IPS-NIHi7 (cell line): Measurements from ENCODE around the gene GRIK3.
A peak's percentile ranks its signal among the peaks of the same experiment; 100 is the strongest.

ENCODE experiments used
- DNase-seq: peaks from one replicate; pipeline ENCODE4 v3.0.0; 2012; ENCODE audit warnings: mixed read lengths; ENCODE audit errors: extremely low spot score

The GRIK3 gene

DNA sequence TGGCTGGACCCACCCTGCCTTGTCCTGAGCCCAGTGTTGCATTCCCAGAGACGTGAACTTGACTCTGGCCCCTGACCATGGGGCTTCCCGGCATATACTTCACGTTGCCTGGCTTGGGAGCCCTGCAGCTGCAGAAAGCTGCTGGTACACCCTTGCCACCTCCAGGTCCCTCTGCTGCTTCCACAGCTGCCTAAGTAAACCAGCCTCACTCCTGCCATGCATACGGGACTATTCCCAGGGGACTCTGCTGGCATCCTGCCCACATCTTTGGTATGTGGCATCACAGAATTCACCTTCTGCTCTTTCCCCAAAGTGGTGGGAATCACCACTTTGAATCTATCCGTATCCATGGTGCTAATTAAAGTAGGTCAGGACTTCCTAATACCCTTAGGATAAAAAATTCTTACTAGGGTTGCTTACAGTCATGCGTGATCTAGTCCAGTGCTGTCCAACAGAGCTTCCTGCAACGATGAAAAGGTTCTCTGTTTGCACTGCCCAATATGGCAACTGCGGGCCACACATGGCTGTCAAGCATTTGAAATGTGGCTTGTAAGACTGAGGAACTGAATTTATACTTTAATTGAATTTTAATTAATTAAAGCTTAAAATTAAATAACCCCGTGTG lies 203.0 kb downstream of the GRIK3 start:
- DNase-seq = no peak

DNA sequence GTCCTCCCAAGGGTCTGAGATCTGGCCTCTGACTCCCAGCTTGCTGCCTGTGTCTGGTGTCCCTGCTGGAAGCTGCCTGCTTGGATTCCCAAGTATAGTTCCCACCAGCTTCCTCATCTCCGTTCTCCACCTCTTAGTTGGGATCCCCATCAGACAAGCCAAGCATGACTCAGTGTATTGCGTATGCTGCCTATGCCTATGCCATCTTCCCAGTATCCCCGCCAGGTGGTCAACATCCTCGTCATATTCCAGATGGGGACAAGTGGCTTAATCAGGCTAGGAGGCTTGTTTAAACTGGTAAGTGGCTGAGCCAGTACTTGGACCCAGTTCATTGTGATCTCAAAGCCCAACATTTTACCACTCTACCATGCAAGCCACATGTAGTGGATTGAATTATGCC lies 204.4 kb downstream of the GRIK3 start:
- DNase-seq = no peak

DNA sequence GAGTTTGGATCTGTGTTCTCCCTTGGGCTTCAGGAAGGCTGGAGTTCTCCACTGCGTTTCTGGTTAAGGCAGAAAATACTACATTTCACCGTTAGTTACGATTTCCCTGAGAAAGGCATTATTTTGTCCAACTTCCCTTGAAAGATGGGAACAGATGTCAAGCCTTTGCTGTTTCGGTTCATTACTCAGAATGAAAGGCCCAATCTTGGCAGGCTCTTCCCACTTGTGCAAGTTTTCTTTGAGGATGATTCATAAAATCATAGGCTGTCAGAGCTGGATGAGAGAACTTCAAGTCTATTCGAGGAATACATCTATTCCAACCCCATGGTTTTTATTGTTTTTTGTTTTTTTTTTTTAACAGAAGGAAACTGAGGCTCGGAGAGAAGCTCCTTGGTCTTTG lies 205.2 kb downstream of the GRIK3 start:
- DNase-seq = no peak

DNA sequence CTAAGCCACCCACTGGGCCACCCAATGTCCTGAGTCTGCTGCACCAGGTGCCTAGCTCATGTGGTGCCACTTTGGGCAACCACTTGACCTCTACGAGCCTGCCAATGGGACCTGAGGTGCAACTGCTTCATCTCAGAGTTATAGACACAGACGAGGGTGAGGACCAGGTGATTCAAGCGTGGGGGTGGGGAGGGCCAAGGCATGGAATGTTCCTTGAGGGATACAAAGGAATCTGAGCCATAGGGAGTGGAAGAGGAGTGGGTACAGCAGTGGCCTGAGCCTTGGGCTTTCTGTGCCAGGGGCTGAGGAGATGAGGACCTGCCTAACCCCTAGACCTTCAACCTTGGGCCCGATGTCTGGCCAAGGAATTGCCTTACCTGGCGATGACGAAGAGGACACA lies 209.1 kb downstream of the GRIK3 start:
- DNase-seq = no peak

DNA sequence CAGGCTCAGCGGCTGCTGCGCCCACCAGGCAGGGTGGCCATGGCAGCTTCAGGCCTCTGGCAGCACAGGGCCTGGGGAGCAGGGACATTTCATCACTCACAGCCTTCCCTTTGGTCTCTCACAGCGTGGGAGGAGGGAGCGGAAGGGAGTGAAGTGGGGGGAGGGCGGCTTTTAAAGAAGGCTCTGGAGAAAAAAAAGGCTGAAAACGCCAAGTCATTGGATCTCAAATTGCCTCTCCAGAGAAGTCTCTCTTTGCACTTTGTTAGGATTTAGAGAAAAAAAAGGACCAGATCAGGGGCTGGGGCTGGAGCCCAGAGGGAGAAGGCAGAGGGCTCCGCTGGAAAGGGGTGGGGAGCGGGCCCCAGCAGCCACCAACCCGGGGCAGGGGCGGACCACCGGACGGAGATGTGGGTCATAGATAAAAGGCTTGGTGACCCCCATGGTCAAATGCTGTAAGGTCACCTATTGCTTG lies 209.9 kb downstream of the GRIK3 start:
- DNase-seq = peak; percentile 81

DNA sequence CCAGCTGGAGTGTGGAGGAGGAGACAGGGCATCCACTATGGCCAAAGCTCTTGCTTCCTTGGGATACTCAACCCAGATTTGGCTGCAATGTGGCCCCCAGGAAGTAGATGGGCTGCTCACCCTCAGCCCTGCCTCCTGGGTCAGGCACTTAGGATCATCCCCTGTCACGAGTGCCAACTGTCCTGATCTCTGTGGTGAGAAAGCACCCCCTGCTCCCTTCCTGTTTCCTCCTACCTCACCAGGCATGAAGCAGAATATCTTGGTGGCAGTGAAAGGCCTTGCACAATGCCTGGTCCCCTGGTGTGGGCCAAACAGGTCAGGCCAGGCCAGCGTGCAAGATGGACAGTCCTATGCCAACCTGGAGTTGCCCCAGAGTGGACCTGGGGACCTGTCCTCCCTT lies 211.7 kb downstream of the GRIK3 start:
- DNase-seq = no peak

DNA sequence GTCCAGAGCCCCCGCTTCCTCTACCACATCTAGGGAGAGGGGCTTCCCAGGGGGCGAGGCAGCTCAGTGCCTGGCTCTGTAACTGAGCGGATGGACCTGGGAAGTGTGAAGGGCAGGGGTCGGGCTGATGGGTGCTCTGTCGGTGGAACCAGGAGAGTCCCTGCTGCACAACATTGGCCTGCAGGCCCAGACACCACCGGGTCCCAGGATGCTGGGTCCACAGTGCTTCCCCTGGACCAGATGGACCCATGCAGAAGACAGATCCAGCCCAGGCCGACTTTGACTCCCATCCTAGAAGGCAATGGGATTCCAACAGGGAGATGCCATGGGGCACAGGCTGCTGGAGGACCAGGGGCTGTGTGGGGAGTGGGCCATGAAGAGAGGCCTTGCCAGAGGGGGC lies 212.9 kb downstream of the GRIK3 start:
- no peak for DNase-seq

DNA sequence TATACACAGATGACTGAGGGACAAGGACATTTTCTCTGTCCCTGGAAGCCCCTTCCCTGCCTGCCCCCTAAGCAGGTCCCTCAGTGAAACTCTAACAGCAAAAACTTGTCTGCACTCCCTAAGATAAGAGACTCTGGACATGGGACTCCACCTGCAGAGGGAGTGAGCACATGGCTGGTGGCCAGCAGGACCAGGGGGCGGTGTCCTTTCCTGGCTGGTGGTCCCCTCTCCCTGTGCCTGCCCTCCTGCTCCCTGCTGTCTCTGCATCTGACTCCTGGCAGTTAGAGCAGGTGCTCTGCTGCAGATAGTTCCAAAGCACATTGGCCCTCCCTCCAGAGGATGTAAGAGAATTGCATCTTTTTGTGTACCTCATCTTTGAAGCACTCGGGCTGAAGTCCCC lies 215.5 kb downstream of the GRIK3 start:
- DNase-seq = no peak

DNA sequence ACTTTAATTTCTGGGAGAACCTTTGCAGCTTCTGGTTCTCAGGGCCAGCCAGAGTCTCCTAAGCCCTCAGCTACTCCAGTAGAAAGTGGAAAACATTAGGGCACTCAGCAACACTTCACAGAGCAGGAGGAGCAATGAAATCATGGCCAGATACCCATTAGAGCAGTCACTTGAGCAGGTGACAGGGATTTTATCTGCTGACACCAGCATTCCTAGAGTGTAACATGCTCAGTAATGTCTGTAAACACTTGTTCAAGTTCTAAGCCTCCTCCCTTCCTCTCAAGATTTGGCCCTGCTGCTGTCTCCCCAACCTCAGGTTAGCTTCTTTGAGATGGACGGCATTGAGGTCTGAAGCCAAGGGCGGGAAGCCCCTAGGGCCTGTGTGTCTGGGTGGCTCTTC lies 218.0 kb downstream of the GRIK3 start:
- DNase-seq = no peak

DNA sequence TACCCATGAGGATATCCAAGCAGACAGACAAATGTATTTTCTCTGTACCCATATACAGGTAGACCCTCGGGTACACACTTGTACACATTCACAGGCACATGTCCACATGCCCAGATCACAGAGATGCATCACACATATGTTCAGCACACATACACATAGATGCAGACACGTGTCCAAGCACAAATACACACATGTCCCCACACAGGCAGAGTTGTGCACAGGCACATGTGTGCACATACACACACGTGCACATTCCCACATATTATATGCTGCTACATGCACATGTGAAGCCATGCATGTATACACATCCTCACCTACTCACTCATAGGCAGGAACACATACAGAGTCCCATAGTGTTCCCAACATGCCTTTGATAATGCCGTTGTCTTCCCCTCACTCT lies 219.5 kb downstream of the GRIK3 start:
- DNase-seq = no peak

DNA sequence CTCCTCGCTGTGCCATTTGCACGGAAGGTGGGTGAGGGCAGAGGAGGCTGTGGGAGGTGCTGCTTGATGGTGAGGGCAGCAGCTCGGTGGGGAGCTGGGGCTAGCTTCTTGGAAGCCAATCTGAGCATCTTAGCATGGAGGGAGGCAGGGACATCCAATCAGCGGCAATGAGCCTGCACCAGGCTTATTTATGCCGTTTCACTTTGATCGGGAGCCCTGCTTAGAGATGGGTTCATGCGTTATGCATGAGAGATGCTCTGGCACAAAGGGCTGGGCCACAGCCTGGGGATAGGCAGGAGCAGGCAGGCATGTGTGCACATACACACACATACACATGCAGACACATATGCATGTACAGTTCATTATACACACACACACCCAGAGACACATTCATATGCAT lies 220.2 kb downstream of the GRIK3 start:
- DNase-seq = no peak

DNA sequence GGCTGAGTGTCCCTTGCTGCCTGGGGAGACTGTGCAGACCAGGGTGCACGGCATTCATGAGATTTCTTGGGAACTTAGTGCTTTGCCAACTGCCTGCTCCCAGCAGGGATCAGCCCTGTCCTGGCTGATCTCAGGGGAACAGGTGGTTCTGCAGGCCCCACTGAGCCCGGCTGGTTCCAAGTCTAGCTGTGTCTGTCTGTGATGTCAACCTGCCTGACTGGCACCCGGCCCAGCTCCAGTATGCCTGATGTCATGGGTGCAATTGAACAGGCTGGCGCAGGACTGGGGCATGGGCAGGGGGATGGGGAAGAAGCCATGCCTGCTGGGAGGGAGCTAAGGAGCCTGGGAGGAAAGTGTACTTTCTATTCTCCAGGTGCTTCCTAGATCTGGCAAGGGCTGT lies 227.1 kb downstream of the GRIK3 start:
- DNase-seq = no peak

DNA sequence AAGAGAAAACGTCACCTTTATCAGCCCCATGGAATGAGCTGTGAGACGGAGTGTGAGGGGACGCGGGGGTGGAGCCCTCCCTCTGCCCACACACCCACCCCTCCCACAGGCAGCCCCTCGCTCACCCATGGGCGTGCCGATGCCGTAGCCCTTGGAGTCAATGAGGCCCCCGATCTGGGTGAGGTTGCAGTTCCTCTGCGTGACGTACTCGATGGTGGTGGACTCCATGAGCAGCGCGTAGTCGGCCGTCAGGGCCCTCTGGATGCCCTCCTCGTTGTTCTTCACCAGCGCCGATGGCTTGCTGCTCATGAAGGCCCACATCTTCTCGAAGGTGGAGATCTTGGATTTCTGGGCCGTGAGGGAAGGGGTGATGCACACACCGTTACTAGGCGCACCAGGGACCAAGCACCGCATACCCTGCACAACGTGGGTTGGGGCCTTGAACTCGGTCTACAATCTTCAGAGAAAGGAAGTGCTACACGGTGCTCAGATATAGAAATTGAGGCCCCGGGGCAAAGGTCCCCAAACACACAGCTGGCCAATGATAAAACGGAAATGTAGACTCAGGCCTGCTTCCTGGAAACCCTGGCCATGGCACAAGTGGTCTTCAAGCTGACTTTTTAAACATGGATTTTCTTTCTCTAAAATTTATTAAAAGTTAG lies 228.2 kb downstream of the GRIK3 start:
- no peak for DNase-seq

DNA sequence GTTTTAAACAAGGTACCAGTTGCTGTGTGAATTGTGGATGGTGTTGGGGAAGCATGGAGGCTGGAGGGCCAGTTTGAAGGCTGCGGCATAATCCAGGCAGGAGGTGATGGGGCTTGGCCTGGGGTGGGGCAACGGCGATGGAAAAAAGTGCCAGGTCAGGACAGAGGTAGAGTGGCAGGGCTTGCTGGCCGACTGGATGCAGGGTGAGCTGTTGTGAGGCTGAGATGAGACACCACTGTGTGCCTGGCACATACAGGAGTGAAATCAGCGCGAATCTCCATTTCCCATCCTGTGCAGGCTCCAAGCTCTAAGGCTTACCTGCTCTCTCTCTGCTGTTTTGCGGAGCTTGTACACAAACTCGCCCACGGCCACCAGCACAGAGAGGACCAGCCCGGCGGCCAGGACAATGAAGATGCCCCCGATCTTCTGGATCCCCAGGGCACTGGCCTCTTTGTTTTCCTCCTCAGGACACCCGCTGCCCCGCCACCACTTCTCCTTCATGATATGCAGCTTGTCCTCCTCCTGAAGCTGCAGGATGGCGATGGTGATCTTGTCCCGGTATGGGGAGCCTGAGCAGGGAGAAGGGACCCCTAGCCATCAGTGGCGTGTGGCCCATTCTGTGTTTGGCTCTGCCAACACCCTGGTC lies 229.5 kb downstream of the GRIK3 start:
- DNase-seq = no peak

DNA sequence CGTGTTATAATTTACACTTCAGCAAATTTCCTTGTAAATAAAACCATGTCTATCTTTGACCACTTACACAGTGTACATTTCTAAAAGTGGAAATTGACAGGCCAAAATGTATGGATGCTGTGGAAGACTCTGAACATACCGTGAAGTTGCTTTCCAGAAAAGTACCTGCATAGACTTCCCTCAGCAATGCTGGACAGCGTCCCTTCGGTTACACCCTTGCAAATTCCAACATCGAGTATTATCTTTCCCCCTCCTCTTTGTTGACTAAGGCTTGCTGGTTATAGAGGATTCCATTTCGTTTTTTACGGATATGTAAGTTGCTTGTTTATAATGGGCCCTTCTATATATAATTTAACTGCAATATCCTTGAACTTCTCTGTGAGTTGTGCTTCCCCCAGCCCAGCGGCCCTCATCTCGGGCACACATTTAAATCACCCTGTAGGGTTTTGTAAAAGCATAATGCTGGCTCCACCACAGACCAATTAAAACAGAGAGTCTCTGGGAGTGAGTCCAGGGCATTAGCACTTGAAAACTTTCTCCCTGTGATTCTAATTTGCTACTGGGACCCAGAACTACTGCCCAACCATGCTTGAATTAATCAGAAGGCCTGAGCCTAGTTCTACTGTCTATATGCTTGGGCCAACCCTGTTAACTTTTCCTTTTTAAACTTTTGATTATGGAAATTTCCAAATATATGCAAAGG lies 230.3 kb downstream of the GRIK3 start:
- DNase-seq = peak; percentile 32

DNA sequence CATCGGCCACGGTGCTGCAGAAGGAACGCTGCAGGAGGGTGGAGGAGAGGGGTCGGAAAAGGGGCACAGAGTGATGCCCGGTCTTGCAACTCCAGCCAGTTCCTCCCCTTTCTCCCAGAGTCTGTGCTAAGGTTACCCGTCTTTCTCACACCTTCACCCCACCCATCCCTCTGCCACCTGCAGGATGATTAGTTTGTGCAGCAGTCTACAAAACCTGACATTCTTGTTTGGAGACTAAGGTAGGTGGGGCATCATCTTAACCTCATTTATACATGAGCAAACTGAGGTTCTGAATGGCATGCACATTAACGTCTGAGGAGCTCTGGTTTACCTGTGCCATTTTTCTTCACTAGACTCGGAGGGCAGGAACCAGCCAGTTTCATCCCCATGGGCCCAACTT lies 232.3 kb downstream of the GRIK3 start:
- DNase-seq = no peak

DNA sequence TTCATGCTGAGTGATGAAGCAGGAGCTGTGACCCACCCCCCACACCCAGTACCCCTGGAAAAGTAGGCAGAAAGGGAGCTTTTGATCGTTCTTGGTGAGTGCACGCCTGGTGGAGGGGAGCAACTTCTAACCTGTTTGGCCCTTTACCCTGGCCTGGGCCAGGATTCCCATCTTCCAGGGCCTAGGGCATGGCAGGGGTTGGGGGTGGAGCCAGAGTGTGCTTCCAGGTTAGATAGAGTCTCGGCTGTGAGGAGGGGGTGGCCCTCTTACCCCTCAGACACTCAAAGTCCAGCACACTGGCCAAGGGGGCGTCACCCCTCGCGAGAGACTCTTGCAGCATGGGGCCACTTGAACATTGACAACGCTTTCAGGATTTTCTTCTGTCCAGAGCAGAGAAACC lies 236.6 kb downstream of the GRIK3 start:
- no peak for DNase-seq

DNA sequence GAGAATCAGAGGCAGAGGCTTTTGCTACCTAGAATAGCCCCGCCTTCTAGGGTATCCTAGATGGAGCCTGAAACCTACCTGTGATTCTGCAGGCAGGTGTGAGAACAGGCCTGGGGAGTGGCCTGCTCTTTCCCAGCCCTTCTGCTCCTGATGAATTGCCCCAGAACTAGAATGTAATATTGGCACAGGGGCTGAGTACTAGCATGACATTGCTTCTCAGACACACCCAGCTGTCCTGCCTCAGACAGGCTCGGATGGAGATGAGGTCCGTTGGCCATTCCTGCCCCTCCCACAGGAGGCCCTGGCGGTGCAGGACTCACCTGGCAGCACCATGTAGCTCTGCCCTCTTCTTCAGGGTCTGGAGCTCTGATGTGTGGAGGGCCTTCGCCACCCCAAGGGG lies 237.6 kb downstream of the GRIK3 start:
- no peak for DNase-seq

DNA sequence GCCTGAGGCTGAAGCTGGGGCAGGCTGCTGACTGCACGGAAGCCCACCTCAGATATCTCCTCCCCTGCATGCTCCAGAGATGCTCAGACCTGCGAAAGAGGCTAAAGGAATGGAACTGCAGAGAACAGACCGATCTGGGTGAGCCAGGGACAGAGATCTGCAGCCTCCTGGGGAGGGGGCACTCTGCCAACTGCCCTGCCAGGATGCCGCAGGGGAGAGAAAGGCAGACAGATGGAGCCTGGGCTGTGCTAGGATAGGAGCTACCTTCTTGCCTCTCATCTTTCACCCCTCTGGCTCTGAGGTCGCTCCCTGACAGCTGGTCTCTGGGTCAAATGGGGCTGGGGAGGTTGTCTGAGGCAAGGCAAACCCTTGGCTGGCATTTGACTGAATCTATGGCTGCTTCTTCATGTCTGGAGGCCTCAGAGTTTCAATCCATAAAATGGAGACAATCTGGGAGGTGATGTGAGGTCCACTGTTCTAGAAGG lies 238.2 kb downstream of the GRIK3 start:
- DNase-seq = no peak

DNA sequence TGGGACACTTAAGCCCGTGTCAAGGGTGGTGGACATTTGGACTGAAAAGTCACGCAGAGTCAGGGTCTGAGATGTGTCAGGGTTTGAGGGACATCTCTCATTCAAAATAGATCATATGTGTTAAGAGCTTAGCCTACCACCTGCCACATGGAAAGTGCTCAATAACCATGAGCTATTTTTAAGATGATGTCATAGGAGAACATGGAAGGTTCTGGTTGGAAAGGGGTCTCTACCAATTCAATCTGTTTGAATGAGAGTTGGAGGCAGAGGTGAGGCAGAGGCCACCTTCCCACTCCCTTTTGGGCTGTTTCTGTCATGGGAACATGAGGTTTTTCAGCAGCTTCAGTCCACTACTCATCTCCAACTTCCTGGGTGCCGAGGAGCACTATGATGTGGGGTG lies 239.9 kb downstream of the GRIK3 start:
- DNase-seq = no peak

DNA sequence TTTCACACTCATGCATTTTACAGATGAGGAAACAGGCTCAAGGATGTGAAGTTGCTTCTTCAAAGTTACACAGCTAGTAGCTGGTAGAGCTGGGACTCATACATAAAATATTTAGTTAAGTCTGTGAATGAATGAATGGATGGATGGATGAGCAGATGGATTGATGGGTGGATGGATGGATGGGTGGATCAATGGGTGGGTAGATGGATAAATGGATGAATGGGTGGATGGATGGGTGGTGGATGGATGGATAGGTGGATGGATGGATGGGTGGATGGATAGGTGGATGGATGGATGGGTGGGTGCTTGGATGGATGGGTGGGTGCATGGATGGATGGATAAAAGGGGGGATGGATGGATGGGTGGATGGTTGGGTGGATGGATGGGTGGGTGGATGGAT lies 240.9 kb downstream of the GRIK3 start:
- DNase-seq = no peak

DNA sequence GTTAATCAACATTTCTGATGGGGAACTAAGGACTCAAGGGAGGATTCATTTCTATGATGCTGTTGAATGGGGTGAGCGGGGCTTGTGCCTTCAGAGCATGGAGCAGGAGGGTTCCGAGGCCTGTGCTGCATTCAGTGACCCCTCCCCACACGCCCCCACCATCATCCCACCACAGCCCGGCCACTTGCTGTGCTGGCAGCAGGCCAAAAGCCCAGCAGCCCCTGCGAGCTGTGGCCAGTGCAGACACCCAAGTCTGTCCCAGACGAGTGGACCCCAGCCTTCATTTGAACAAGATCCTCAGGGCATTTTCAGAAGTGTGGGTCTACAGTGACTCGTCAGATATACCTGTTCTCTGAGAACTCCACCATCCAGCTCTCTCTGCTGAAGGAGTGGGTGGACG lies 242.0 kb downstream of the GRIK3 start:
- DNase-seq = no peak

DNA sequence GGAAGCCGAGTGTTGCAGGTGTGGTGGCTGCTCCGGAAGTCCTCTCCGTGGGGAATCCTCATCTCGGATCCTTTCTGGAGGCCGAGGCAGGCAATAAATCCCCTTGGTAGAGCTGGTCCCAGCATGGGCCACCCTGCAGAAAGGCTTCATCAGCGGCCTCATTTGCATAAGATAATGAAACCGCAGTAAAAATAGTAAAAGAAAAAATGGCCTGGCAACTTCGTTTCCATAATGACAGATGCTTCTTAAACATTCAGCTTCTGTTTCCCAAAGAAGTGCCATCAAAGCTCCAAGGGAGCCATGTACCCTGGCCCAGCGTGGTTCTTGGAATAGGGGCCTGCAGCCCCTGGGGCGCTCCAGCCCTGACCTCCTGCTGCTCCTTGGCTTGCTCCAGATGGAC lies 244.1 kb downstream of the GRIK3 start:
- no peak for DNase-seq
